Heart left ventricle (tissue), 16 donors: Measurements from ENCODE around the gene CENPQ. TPM values are rescaled to one million over a fixed set of nuclear protein-coding genes. Genes with fewer than 3 reads are reported as not detected.
"Not testable (repeated sequence)": the region's sequence is repeated elsewhere in the genome, so short reads cannot be mapped to it uniquely, and the experiment has no call there.

Source experiments
- ATAC-seq, 4 donors: fragments of 200-7000 bp; cut with Tn5 transposase; one replicate each; pipeline ENCODE4 v1.9.1; 2020 to 2022; ENCODE audit warnings: moderate library complexity in 4 of 4, mild to moderate bottlenecking in 3 of 4, moderate number of reproducible peaks in 1 of 4
- DNase-seq, 5 donors: peaks; one replicate each; pipeline ENCODE4 v3.0.0-alpha.2; 2020
- H3K27ac ChIP-seq, 12 donors: fragments of 200-600 bp; sonication (generic) in 4 of 12; one replicate each; pipeline versions ENCODE4 v1.5.0 to v1.8.0; 2016 to 2022; ENCODE audit warnings: mild to moderate bottlenecking in 2 of 12
- H3K27me3 ChIP-seq, 9 donors: fragments of 200-600 bp; sonication (generic) in 2 of 9; one replicate each; pipeline versions ENCODE4 v1.5.1 to v1.8.0; 2016 to 2022; ENCODE audit warnings: mild to moderate bottlenecking in 3 of 9
- H3K36me3 ChIP-seq, 9 donors: fragments of 200-600 bp; sonication (generic) in 2 of 9; one replicate each; pipeline versions ENCODE4 v1.5.0 to v1.8.0; 2018 to 2022; ENCODE audit warnings: mild to moderate bottlenecking in 2 of 9
- H3K4me1 ChIP-seq, 12 donors: fragments of 200-600 bp; sonication (generic) in 4 of 12; one replicate each; pipeline versions ENCODE4 v1.5.0 to v1.8.0; 2016 to 2022; ENCODE audit warnings: mild to moderate bottlenecking in 3 of 12
- H3K4me3 ChIP-seq, 12 donors: fragments of 200-600 bp; sonication (generic) in 4 of 12; one replicate each; pipeline versions ENCODE4 v1.5.0 to v1.8.0; 2017 to 2022; ENCODE audit warnings: mild to moderate bottlenecking in 9 of 12, moderate library complexity in 4 of 12
- H3K9me3 ChIP-seq, 12 donors: fragments of 200-600 bp; sonication (generic) in 4 of 12; one replicate each; pipeline versions ENCODE4 v1.5.0 to v1.8.0; 2016 to 2022; ENCODE audit warnings: mild to moderate bottlenecking in 1 of 12
- POLR2A ChIP-seq, 2 donors: fragments of 450-650 bp; IDR thresholded peaks; one replicate each; pipeline ENCODE4 v1.6.1; 2017; ENCODE audit warnings: antibody characterized with exemption in 2 of 2, mild to moderate bottlenecking in 2 of 2, moderate library complexity in 2 of 2
- WGBS, 4 donors: extraction: QIAGEN DNeasy Blood & Tissue Kit in 2 of 4; methylation state at CpG; one replicate each; pipeline versions ENCODE4 v1.1.5 to v1.1.7; 2013 to 2018; 5-methylcytosine and 5-hydroxymethylcytosine counted together
- intact Hi-C, 10 donors: fragments of 100-400 bp; cut with DNase I; formaldehyde crosslinking; loops; one replicate each; pipeline versions ENCODE4 v1.11.1 to v1.14.2; 2022
- polyA plus RNA-seq, 2 donors: library from polyadenylated mRNA; stranded (reverse); fragments of 200-250 nt; gene quantifications; one replicate each; pipeline ENCODE4 v1.2.3, GENCODE V29; 2013
- total RNA-seq, 9 donors: library from RNA; depleted of rRNA in 2 of 9; stranded (reverse); fragments of >200 nt in 2 of 9; fragmentation: NEBNext Ultra II Directional in 3 of 9; extraction: Animal tissue kit (Norgen Biotek cat#: 25700) in 3 of 9; gene quantifications; one replicate each; pipeline versions ENCODE4 v1.1.0 to v1.2.4, GENCODE V29; 2016 to 2023
- TF ChIP-seq, protein P1 (sequence below), 12 donors: fragments of 200-600 bp; sonication (generic) in 4 of 12; IDR thresholded peaks; one replicate each; pipeline versions ENCODE4 v1.5.0 to v1.8.0; 2018 to 2022; ENCODE audit warnings: antibody characterized with exemption in 12 of 12, mild to moderate bottlenecking in 5 of 12
- donor health status: ischemic (EF 13 %, LVEDD 7.1; RV severe dilation, severe dysfunction).
- donor health status: healthy with polysubstance abuse.
- donor health status: DM: no; HTN: yes; CAD: no.
- donor health status: DM: no; HTN: no; CAD: no.
- donor health status: ischemic (EF 25% LVEDD 6.9; RV normal size, moderate dysfunction).
- donor health status: ischemic (EF 25% LVEDD 5.7; RV mildly dilated, moderate dysfunction).
- donor health status: healthy.
- donor health status: DM: yes; HTN: yes; CAD: no.
- donor health status: ischemic (EF 35%, LVEDD 5.7; RV mildly dilated, moderate dysfunction).
- donor health status: nonischemic (EF 11% LVEDD 7.7; RV severe dilation, severe dysfunction).
- donor health status: DM: yes; HTN: yes; CAD: no.
- donor health status: PGD.
- donor health status: ischemic (EF 29% LVEDD 5.4; RV normal size, mild dysfunction).
- donor health status: nonischemic (EF 23%, LVEDD 6.1; RV moderate dilation, normal function).

Gene CENPQ
- total and polyA plus RNA-seq, 11 donors = 3.0 to 10.1 (median 4.9) TPM

DNA sequence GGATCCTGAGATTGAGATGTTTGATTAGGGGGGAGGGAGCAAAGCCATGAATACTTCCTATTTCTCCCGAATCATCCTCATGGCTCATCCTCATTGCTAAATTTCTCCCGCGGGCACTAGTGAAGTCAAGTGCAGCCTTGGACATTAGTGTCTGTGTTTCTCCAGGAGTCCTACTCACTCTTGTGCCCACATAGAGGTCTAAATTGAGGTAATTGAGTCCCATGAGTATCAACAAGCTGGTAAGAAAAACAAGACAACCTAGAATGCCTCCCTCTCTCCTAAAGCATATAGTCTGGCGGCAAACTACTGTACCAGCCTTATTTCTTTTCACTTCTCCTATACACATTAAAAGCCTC is 420 bp downstream of the CENPQ start:
- no peak for DNase-seq
- intact Hi-C loops = no loop called here
- no peaks in the 10 kb centered on the region for H3K27me3 ChIP-seq
- H3K4me1 ChIP-seq = peaks cover 0 to 36% (median 24%) of the 10 kb centered on the region in 12 donors
- WGBS, 4 donors = 0 to 1% (median 0%) methylated on average over 4 of the region's 4 CpGs
- peaks cover 0 to 11% (median 5%) of the 10 kb centered on the region in 9 donors for H3K36me3 ChIP-seq
- peak overlapping the region; percentile 52 to 86 (median 72) for H3K4me3 ChIP-seq
- H3K9me3 ChIP-seq = no peaks in the 10 kb centered on the region
- TF ChIP-seq POLR2A (IDR thresholded peaks at IDR 0.05) = no peak
- TF ChIP-seq, protein P1, sequence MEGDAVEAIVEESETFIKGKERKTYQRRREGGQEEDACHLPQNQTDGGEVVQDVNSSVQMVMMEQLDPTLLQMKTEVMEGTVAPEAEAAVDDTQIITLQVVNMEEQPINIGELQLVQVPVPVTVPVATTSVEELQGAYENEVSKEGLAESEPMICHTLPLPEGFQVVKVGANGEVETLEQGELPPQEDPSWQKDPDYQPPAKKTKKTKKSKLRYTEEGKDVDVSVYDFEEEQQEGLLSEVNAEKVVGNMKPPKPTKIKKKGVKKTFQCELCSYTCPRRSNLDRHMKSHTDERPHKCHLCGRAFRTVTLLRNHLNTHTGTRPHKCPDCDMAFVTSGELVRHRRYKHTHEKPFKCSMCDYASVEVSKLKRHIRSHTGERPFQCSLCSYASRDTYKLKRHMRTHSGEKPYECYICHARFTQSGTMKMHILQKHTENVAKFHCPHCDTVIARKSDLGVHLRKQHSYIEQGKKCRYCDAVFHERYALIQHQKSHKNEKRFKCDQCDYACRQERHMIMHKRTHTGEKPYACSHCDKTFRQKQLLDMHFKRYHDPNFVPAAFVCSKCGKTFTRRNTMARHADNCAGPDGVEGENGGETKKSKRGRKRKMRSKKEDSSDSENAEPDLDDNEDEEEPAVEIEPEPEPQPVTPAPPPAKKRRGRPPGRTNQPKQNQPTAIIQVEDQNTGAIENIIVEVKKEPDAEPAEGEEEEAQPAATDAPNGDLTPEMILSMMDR (IDR thresholded peaks at IDR 0.05) = no peak
- peak overlapping the region in 8 of 12 donors; percentile 11 to 94 (median 83) for H3K27ac ChIP-seq
- no peak for ATAC-seq

DNA sequence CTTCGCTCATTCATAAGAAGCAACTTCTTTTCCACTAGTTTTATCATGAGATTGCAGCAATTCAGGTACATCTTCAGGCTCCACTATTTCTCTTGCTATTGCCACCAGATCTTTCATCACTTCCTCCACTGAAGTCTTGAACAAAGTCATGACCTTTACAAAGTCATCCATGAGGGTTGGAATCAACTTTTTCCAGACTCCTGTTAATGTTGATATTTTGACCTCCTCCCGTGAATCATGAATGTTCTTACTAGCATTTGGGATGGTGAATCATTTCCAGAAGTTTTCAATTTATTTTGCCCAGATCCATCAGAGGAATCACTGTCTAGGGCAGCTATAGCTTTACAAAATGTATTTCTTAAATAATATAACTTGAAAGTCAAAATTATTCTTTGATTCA is 1.5 kb downstream of the CENPQ start:
- ATAC-seq (no peak), DNase-seq (no peak)
- no peaks in the 10 kb centered on the region for H3K9me3 ChIP-seq
- no peak overlapping the region for H3K27ac ChIP-seq
- no peak overlapping the region for H3K4me3 ChIP-seq
- H3K4me1 ChIP-seq = peaks cover 0 to 36% (median 24%) of the 10 kb centered on the region in 12 donors
- WGBS, 4 donors = 88 to 98% (median 95%) methylated on average over 2 of the region's 2 CpGs
- TF ChIP-seq POLR2A (IDR thresholded peaks at IDR 0.05) = no peak
- TF ChIP-seq, protein P1 (IDR thresholded peaks at IDR 0.05) = no peak
- H3K27me3 ChIP-seq = no peaks in the 10 kb centered on the region
- H3K36me3 ChIP-seq = peaks cover 0 to under 1% (median 0%) of the 10 kb centered on the region in 9 donors
- intact Hi-C loops = no loop called here

DNA sequence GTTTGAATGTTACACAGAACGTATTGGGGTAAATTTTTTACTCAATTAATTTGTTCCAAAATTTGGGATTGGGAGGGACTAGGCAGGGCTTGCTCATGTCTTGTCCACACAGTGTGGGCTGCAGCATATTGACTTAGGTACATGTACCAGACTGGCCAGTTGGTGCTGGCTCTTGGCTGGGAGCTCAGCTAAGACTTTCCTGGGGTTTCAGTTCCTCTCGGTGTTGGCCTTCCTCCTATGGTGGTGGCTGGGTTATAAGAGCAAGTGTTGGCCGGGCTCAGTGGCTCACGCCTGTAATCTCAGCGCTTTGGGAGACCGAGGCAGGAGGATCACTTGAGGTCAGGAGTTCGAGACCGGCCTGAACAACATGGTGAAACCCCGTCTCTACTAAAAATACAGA is 4.9 kb downstream of the CENPQ start:
- TF ChIP-seq POLR2A (IDR thresholded peaks at IDR 0.05) = no peak
- TF ChIP-seq, protein P1 (IDR thresholded peaks at IDR 0.05) = no peak
- WGBS, 4 donors = 94 to 98% (median 95%) methylated on average over 9 of the region's 9 CpGs
- H3K27me3 ChIP-seq = no peaks in the 10 kb centered on the region
- peaks cover 0 to 23% (median 7%) of the 10 kb centered on the region in 9 donors for H3K36me3 ChIP-seq
- no peaks in the 10 kb centered on the region for H3K9me3 ChIP-seq
- ATAC-seq = no peak
- peaks cover 0 to 9% (median 7%) of the 10 kb centered on the region in 12 donors for H3K4me1 ChIP-seq
- DNase-seq = peak in 1 of 5 donors; percentile 39
- H3K27ac ChIP-seq = no peak overlapping the region
- H3K4me3 ChIP-seq = no peak overlapping the region
- intact Hi-C loops = no loop called here

DNA sequence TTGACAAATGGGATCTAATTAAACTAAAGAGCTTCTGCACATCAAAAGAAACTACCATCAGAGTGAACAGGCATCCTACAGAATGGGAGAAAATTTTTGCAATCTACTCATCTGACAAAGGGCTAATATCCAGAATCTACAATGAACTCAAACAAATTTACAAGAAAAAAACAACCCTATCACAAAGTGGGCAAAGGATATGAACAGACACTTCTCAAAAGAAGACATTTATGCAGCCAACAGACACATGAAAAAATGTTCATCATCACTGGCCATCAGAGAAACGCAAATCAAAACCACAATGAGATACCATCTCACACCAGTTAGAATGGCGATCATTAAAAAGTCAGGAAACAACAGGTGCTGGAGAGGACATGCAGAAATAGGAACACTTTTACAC is 13.4 kb downstream of the CENPQ start:
- H3K27me3 ChIP-seq, H3K27ac ChIP-seq, intact Hi-C loops, DNase-seq, H3K9me3 ChIP-seq, ATAC-seq, H3K4me3 ChIP-seq, H3K4me1 ChIP-seq: not testable (repeated sequence)
- H3K36me3 ChIP-seq = peaks cover 0 to 31% (median 22%) of the 10 kb centered on the region in 9 donors
- 73 to 98% (median 92%) methylated on average over 2 of the region's 2 CpGs for WGBS, 4 donors

DNA sequence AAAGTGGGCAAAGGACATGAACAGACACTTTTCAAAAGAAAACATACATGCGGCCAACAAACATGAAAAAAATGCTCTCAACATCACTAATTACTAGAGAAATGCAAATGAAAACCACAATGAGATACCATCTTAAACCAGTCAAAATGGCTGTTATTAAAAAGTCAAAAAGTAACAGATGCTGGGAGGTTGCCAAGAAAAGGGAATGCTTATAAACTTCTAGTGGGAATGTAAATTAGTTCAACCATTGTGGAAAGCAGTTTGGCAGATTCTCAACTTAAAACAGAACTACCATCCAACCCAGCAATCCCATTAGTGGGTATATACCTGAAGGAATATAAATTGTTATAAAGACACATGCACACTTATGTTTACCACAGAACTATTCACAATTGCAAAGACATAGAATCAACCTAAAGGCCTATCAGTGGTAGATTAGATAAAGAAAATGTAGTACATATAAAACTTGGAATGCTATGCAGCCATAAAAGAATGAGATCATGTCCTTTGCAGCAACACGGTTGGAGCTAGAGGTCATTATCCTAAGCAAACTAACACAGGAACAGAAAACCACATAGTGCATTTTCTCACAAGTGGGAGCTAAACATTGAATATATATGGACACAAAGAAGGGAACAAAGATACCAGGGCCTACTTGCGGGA is 16.3 kb downstream of the CENPQ start:
- Histone ChIP-seq H3K36me3 (peaks cover 0 to 10% (median 3%) of the 10 kb centered on the region in 9 donors), H3K27ac (no peak overlapping the region), H3K4me3 (no peak overlapping the region), H3K9me3 (no peaks in the 10 kb centered on the region), H3K27me3 (no peaks in the 10 kb centered on the region), H3K4me1 (no peaks in the 10 kb centered on the region)
- TF ChIP-seq, protein P1 (IDR thresholded peaks at IDR 0.05) = no peak
- WGBS, 4 donors = 76 to 81% (median 79%) methylated on average over 3 of the region's 3 CpGs
- no peak for DNase-seq
- intact Hi-C loops = no loop called here
- no peak for ATAC-seq

DNA sequence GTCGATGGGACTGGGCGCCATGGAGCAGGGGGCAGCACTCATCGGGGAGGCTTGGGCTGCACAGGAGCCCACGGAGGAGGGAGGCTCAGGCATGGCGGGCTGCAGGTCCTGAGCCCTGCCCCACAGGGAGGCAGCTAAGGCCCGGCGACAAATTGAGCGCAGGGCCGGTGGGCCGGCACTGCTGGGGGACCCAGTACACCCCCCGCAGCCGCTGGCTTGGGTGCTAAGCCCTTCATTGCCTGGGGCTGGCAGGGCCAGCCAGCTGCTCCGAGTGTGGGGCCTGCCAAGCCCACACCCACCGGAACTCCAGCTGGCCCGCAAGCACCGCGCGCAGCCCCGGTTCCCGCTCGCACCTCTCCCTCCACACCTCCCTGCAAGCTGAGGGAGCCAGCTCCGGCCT is 18.7 kb downstream of the CENPQ start:
- DNase-seq, H3K27ac ChIP-seq, H3K27me3 ChIP-seq, H3K4me3 ChIP-seq, ATAC-seq, H3K9me3 ChIP-seq, H3K36me3 ChIP-seq, intact Hi-C loops, H3K4me1 ChIP-seq: not testable (repeated sequence)
- WGBS, 4 donors = 96 to 99% (median 98%) methylated on average over 17 to 22 of the region's 22 CpGs

DNA sequence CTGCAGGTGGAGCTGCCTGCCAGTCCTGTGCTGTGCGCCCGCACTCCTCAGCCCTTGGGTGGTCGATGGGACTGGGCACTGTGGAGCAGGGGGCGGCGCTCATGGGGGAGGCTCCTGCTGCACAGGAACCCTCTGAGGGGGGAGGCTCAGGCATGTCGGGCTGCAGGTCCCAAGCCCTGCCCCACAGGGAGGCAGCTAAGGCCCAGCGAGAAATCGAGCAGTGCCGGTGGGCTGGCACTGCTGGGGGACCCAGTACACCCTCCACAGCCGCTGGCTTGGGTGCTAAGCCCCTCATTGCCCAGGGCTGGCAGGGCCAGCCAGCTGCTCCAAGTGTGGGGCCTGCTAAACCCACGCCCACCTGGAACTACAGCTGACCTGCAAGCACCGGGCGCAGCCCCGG is 20.2 kb downstream of the CENPQ start:
- 95 to 97% (median 96%) methylated on average over 7 to 14 of the region's 14 CpGs for WGBS, 4 donors
- H3K4me3 ChIP-seq, H3K27ac ChIP-seq, intact Hi-C loops, H3K27me3 ChIP-seq, H3K9me3 ChIP-seq, ATAC-seq, DNase-seq, H3K4me1 ChIP-seq: not testable (repeated sequence)
- H3K36me3 ChIP-seq = peaks cover 0 to 12% (median 6%) of the 10 kb centered on the region in 9 donors
